SIG-M5 treated with dmso at 0.1 percent for 504 hours (cell line): ENCODE data around the gene TMEM231.

ENCODE experiments used
- DNase-seq: peaks from one replicate; lab custom pipeline; 2025; ENCODE audit not compliant: unreplicated experiment; lab: John Stamatoyannopoulos, UW

Gene TMEM231

DNA sequence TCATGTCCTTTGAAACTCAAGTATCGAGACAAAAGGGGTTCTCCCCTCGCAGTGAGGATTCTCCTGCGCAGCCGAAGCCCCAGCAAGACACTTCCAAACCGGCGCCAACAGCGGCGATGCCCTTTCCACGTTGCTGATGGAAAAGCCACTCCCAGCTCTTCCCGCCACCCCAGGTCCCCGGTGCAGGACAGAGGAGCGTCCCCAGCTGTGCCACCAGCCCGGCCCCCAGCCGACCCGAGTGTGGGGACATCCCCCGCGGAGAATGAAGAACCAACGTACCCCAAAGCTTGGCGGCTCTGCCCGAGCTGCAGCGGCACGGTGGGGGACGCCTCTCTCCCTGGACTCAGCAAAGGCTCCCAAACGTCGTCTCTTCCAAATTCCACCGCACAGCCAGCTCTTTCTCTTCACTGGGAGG, 61.4 kb downstream of the TMEM231 start:
- no peak for DNase-seq

- no peak for DNase-seq
Measured at GRCh38 chr16:75494184-75494583, 61.9 kb downstream of the TMEM231 start.

DNA sequence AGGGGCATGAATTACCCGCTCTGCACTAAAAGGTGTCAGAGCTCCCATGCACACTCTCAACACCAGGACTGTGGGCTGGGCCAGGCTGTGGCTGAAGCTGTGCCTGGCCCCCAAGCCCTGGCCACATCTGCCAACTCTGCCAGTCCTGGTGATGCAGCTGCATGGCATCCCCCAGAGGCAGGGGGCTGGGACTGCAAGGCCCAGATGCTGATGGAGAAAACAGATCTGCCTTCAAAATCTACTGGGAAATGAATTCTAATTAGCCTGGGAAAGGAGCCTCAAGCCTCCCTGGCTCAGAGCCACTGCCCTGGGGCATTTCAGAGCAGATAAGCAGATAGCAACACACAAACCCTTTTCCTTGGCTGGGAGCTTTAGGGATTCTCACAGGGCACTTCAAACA, 64.2 kb downstream of the TMEM231 start:
- peak; percentile 14 for DNase-seq

- no peak for DNase-seq
Measured at GRCh38 chr16:75488322-75488721, 67.7 kb downstream of the TMEM231 start.
